DOHH2 (cell line): ENCODE data around the gene ERP27.

Source experiments
- CTCF ChIP-seq: fragments of 200-600 bp; sonication (generic); IDR thresholded peaks from one replicate; pipeline ENCODE4 v1.5.1; 2014; ENCODE audit warnings: antibody characterized with exemption, mild to moderate bottlenecking, low read depth, low read length; ENCODE audit not compliant: poor library complexity, severe bottlenecking
- EZH2phosphoT487 ChIP-seq: fragments of 200-600 bp; sonication (generic); IDR thresholded peaks from 2 replicates; pipeline ENCODE4 v1.6.1; 2017; ENCODE audit warnings: borderline replicate concordance, mild to moderate bottlenecking, antibody characterized with exemption, low read length, moderate library complexity, mixed read lengths

DNA sequence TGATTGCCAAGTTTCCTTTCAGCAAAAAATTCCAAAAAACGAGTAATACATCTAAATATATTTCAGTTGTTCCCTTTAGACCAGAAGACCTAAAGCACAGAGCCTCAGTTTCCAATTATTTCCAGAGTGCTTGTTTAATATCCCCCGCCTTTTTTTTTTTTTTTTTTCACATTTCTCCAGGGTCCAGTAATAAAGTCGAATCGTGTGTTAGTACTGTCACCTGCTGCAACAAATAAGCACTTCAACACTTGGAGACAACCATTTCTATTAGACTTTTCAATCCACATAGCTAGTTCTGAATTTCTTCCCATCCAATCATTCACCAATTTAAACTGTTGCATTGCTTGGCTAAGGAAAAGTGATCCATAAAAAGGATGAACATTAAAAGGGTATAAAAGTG, 48.1 kb upstream of the ERP27 start:
- TF ChIP-seq EZH2phosphoT487 = no peak
- peak; percentile 11 for TF ChIP-seq CTCF
